Ovary (tissue), 9 donors: Measurements from ENCODE around the gene ATR. TPM values are rescaled to one million over a fixed set of nuclear protein-coding genes. Genes with fewer than 3 reads are reported as not detected.
"Not testable (repeated sequence)": the region's sequence is repeated elsewhere in the genome, so short reads cannot be mapped to it uniquely, and the experiment has no call there.

Experiments
- DNase-seq, 5 donors: peaks; one replicate each; pipeline ENCODE4 v3.0.0-alpha.2; 2019 to 2020
- H3K27ac ChIP-seq, 2 donors: fragments of 200-600 bp; one replicate each; pipeline versions ENCODE4 v1.5.1 to v1.8.0; 2019 to 2022
- H3K27me3 ChIP-seq: fragments of 200-600 bp; one replicate; pipeline ENCODE4 v1.8.0; 2022
- H3K36me3 ChIP-seq: fragments of 200-600 bp; sonication (generic); one replicate; pipeline ENCODE4 v1.5.1; 2019
- H3K4me1 ChIP-seq: one replicate; pipeline ENCODE4 v1.8.1; 2013; ENCODE audit warnings: mild to moderate bottlenecking, moderate library complexity; ENCODE audit not compliant: insufficient read depth
- H3K4me3 ChIP-seq: fragments of 200-600 bp; sonication (generic); one replicate; pipeline ENCODE4 v1.5.1; 2017
- H3K9me3 ChIP-seq, 2 donors: fragments of 200-600 bp in 1 of 2; sonication (generic) in 1 of 2; one replicate each; pipeline versions ENCODE4 v1.5.1 to v1.8.1; 2013 to 2019; ENCODE audit warnings: mild to moderate bottlenecking in 1 of 2, moderate library complexity in 1 of 2
- CTCF ChIP-seq, 3 donors: fragments of 450-650 bp in 2 of 3; fragments of 200-600 bp in 1 of 3; IDR thresholded peaks; one replicate each; pipeline versions ENCODE4 v1.5.1 to v1.8.0; 2016 to 2022; ENCODE audit warnings: antibody characterized with exemption in 3 of 3, mild to moderate bottlenecking in 1 of 3
- EP300 ChIP-seq: sonication (generic); formaldehyde crosslinking; IDR thresholded peaks from one replicate; pipeline ENCODE4 v1.6.1; 2017; ENCODE audit warnings: antibody characterized with exemption
- POLR2A ChIP-seq: fragments of 450-650 bp; IDR thresholded peaks from one replicate; pipeline ENCODE4 v1.6.1; 2017; ENCODE audit warnings: antibody characterized with exemption, mild to moderate bottlenecking, moderate library complexity
- WGBS, 3 donors: extraction: QIAGEN DNeasy Blood & Tissue Kit in 1 of 3; methylation state at CpG; one replicate each; pipeline versions ENCODE4 v1.1.5 to v1.1.7; 2013 to 2017; 5-methylcytosine and 5-hydroxymethylcytosine counted together
- intact Hi-C, 4 donors: fragments of 100-400 bp; cut with DNase I; formaldehyde crosslinking; loops; one replicate each; pipeline versions ENCODE4 v1.11.0 to v1.15.1; 2022 to 2023
- polyA plus RNA-seq, 2 donors: library from polyadenylated mRNA; stranded (reverse); fragments of 200-250 nt in 1 of 2; fragments of 350-450 nt in 1 of 2; fragmentation: Illumina TruSeq in 1 of 2; extraction: RNeasy Lipid Tissue Mini Kit (QIAGEN cat#74804) in 1 of 2; gene quantifications; one replicate each; pipeline ENCODE4 v1.2.3, GENCODE V29; 2013 to 2014
- total RNA-seq, 7 donors: library from RNA; depleted of rRNA in 2 of 7; stranded (reverse); fragments of >200 nt in 2 of 7; fragmentation: NEBNext Ultra II Directional in 3 of 7; extraction: Animal tissue kit (Norgen Biotek cat#: 25700) in 3 of 7; gene quantifications; one replicate each; pipeline versions ENCODE4 v1.1.0 to v1.2.4, GENCODE V29; 2016 to 2023
- donor health status: DM: no; HTN: no; CAD: no; lungs with moderate emphysema.
- donor health status: DM: no; HTN: no; CAD: no.
- donor health status: Bipolar disorder and iron deficiency.
- donor health status: DM: yes; HTN: yes; CAD: no.
- donor health status: DM: no; HTN: no; CAD: no.
- donor health status: DM: yes; HTN: yes; CAD: no.

Gene ATR
- total and polyA plus RNA-seq, 9 donors, result 6.0 to 23.4 (median 17.3) TPM

- WGBS, 3 donors, result 84 to 92% (median 85%) methylated on average over 3 of the region's 3 CpGs
- H3K27ac ChIP-seq, result no peak overlapping the region
- H3K4me3 ChIP-seq, result no peak overlapping the region
- no peaks in the 10 kb centered on the region for H3K9me3 ChIP-seq
- no peak for DNase-seq
- H3K27me3 ChIP-seq, result no peaks in the 10 kb centered on the region
- H3K4me1 ChIP-seq, result no peaks in the 10 kb centered on the region
- no peaks in the 10 kb centered on the region for H3K36me3 ChIP-seq
- intact Hi-C loops, result no loop called here
- TF ChIP-seq EP300, result no peak
- TF ChIP-seq POLR2A, result no peak
Measured at GRCh38 chr3:142566096-142566495, 12.4 kb downstream of the ATR start.

- no peak overlapping the region for H3K4me3 ChIP-seq
- no peak for DNase-seq
- intact Hi-C loops, result no loop called here
- no peak for TF ChIP-seq POLR2A
- TF ChIP-seq CTCF (IDR thresholded peaks at IDR 0.05), result no peak
- TF ChIP-seq EP300, result no peak
- 95 to 96% (median 95%) methylated on average over 4 of the region's 4 CpGs for WGBS, 3 donors
- no peaks in the 10 kb centered on the region for H3K27me3 ChIP-seq
- H3K27ac ChIP-seq, result no peak overlapping the region
- no peaks in the 10 kb centered on the region for H3K9me3 ChIP-seq
- no peaks in the 10 kb centered on the region for H3K36me3 ChIP-seq
- H3K4me1 ChIP-seq, result no peaks in the 10 kb centered on the region
Measured at GRCh38 chr3:142563496-142563997, 15.0 kb downstream of the ATR start.

GRCh38 chr3:142560118-142560517 lies 18.4 kb downstream of the ATR start:
- Histone ChIP-seq H3K27ac (no peak overlapping the region), H3K4me1 (no peaks in the 10 kb centered on the region), H3K9me3 (no peaks in the 10 kb centered on the region), H3K4me3 (no peak overlapping the region), H3K36me3 (no peaks in the 10 kb centered on the region), H3K27me3 (no peaks in the 10 kb centered on the region)
- no peak for TF ChIP-seq CTCF (IDR thresholded peaks at IDR 0.05)
- no peak for TF ChIP-seq EP300
- TF ChIP-seq POLR2A, result no peak
- no peak for DNase-seq
- intact Hi-C loops, result no loop called here

GRCh38 chr3:142553741-142554140 lies 24.8 kb downstream of the ATR start:
- H3K36me3 ChIP-seq, result no peaks in the 10 kb centered on the region
- DNase-seq, result no peak
- TF ChIP-seq CTCF (IDR thresholded peaks at IDR 0.05) (no peak), EP300 (no peak), POLR2A (no peak)
- H3K9me3 ChIP-seq, result no peaks in the 10 kb centered on the region
- H3K27me3 ChIP-seq, result no peaks in the 10 kb centered on the region
- WGBS, 3 donors, result 97 to 100% (median 100%) methylated on average over 1 of the region's 1 CpG
- intact Hi-C loops, result no loop called here
- no peak overlapping the region for H3K4me3 ChIP-seq
- no peaks in the 10 kb centered on the region for H3K4me1 ChIP-seq
- no peak overlapping the region for H3K27ac ChIP-seq

- WGBS, 3 donors, result 97 to 100% (median 97%) methylated on average over 1 of the region's 1 CpG
- intact Hi-C loops, result not testable (repeated sequence)
Measured at GRCh38 chr3:142552579-142552978, 26.0 kb downstream of the ATR start.

More at GRCh38 chr3:142552579-142552978, 26.0 kb downstream of the ATR start:
- H3K36me3 ChIP-seq, H3K27me3 ChIP-seq, H3K4me3 ChIP-seq, H3K27ac ChIP-seq, H3K9me3 ChIP-seq, H3K4me1 ChIP-seq, DNase-seq: not testable (repeated sequence)
